ENCODE results near the gene LGALS9.

DNA sequence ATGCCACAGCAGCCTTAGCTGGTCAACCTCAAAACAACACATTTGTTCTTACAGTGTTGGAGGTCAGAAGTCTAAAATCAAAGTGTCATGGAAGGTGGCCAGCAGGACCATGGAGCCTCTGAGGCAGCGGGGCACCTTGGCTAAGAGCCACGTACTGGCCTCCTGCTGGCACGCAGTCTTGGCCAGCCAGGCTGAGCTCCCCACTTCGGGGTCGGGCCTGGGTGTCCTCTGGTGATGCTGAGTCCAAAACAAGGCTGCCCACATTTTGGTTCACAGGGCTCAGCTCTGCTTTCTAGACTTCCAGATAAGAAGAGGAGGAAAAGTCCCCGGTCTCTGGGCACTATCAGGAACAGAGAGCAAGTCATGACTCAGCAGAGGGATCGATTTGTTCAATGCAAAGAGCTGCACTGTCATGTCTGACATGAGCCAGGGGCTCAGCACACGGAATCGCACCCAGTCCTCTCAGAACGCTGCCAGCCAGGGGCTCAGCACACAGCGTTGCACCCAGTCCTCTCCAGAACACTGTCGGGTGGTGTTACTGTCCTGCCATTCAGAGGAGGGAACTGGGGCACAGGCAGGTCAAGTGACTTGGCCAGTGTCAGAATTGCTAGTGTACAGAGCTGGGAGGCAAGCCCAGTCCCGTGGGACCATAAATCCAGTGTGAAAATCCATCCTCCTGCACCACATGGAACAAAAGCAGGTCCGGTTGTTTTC lies 2.5 kb downstream of the LGALS9 start:
- TF ChIP-seq, protein P1, sequence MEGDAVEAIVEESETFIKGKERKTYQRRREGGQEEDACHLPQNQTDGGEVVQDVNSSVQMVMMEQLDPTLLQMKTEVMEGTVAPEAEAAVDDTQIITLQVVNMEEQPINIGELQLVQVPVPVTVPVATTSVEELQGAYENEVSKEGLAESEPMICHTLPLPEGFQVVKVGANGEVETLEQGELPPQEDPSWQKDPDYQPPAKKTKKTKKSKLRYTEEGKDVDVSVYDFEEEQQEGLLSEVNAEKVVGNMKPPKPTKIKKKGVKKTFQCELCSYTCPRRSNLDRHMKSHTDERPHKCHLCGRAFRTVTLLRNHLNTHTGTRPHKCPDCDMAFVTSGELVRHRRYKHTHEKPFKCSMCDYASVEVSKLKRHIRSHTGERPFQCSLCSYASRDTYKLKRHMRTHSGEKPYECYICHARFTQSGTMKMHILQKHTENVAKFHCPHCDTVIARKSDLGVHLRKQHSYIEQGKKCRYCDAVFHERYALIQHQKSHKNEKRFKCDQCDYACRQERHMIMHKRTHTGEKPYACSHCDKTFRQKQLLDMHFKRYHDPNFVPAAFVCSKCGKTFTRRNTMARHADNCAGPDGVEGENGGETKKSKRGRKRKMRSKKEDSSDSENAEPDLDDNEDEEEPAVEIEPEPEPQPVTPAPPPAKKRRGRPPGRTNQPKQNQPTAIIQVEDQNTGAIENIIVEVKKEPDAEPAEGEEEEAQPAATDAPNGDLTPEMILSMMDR (IDR thresholded peaks at IDR 0.05) = no peak
- no peak for TF ChIP-seq TCF7L2 (IDR thresholded peaks at IDR 0.05; ENCODE audit: low read depth, low read length)
- no peak for TF ChIP-seq POLR2AphosphoS5 (IDR thresholded peaks at IDR 0.05; ENCODE audit: low read depth, low read length)
- no peak for TF ChIP-seq SIN3A (IDR thresholded peaks at IDR 0.05; ENCODE audit: borderline replicate concordance, insufficient read depth, low read depth, low read length)

Data from Panc1 (cell line).